ENCODE measurements around the gene XCR1.

DNA sequence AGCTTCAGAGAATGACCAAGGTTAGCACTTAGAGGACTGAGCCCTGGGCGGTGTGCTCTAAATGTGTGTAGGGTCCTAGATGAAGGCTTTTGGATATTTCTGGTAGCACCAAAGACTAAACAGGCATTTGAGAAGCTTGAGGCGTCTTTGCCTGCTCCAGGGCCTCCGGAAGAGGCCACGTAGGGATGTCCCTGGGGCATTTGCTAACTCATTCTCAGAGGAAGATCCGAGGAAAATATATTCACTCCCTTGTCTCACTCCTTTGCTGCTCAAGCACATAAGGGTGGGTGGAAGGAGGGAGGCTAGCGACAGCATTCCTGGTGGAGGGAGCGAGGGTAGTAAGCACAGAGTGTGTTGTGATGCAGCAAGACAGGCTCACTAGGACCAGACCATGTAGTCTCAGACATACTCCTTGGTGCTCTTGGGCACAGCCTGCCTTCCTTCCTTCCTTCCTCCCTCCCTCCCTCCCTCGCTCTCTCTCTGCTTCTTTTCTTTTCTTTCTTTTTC is 38.5 kb upstream of the XCR1 start:
- TF ChIP-seq EZH2 (IDR thresholded peaks at IDR 0.05; ENCODE audit: low read depth, unreplicated experiment): no peak
- TF ChIP-seq, protein P1, sequence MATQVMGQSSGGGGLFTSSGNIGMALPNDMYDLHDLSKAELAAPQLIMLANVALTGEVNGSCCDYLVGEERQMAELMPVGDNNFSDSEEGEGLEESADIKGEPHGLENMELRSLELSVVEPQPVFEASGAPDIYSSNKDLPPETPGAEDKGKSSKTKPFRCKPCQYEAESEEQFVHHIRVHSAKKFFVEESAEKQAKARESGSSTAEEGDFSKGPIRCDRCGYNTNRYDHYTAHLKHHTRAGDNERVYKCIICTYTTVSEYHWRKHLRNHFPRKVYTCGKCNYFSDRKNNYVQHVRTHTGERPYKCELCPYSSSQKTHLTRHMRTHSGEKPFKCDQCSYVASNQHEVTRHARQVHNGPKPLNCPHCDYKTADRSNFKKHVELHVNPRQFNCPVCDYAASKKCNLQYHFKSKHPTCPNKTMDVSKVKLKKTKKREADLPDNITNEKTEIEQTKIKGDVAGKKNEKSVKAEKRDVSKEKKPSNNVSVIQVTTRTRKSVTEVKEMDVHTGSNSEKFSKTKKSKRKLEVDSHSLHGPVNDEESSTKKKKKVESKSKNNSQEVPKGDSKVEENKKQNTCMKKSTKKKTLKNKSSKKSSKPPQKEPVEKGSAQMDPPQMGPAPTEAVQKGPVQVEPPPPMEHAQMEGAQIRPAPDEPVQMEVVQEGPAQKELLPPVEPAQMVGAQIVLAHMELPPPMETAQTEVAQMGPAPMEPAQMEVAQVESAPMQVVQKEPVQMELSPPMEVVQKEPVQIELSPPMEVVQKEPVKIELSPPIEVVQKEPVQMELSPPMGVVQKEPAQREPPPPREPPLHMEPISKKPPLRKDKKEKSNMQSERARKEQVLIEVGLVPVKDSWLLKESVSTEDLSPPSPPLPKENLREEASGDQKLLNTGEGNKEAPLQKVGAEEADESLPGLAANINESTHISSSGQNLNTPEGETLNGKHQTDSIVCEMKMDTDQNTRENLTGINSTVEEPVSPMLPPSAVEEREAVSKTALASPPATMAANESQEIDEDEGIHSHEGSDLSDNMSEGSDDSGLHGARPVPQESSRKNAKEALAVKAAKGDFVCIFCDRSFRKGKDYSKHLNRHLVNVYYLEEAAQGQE (IDR thresholded peaks at IDR 0.05; ENCODE audit: unreplicated experiment): no peak
- no peak for TF ChIP-seq CREB1 (CRISPR knock-in tag; IDR thresholded peaks at IDR 0.05; ENCODE audit: low read depth)
- TF ChIP-seq, protein P2, sequence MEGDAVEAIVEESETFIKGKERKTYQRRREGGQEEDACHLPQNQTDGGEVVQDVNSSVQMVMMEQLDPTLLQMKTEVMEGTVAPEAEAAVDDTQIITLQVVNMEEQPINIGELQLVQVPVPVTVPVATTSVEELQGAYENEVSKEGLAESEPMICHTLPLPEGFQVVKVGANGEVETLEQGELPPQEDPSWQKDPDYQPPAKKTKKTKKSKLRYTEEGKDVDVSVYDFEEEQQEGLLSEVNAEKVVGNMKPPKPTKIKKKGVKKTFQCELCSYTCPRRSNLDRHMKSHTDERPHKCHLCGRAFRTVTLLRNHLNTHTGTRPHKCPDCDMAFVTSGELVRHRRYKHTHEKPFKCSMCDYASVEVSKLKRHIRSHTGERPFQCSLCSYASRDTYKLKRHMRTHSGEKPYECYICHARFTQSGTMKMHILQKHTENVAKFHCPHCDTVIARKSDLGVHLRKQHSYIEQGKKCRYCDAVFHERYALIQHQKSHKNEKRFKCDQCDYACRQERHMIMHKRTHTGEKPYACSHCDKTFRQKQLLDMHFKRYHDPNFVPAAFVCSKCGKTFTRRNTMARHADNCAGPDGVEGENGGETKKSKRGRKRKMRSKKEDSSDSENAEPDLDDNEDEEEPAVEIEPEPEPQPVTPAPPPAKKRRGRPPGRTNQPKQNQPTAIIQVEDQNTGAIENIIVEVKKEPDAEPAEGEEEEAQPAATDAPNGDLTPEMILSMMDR (conservative IDR thresholded peaks at IDR 0.05; ENCODE audit: low read depth in 2 of 2): no peak
- TF ChIP-seq ZNF331 (CRISPR knock-in tag; IDR thresholded peaks at IDR 0.05; ENCODE audit: low read depth): no peak
- no peak for TF ChIP-seq JUNB (IDR thresholded peaks at IDR 0.05; ENCODE audit: unreplicated experiment)
- no peak for TF ChIP-seq POLR2AphosphoS5 (IDR thresholded peaks at IDR 0.05; ENCODE audit: low read depth)
